Upper lobe of left lung (tissue), 4 donors: ENCODE results near the gene REG1B.

Experiments used
- POLR2A ChIP-seq, 4 donors: fragments of 450-650 bp; IDR thresholded peaks; one replicate each; pipeline ENCODE4 v1.5.1; 2016 to 2017; ENCODE audit warnings: antibody characterized with exemption in 4 of 4, mild to moderate bottlenecking in 2 of 4
- POLR2AphosphoS5 ChIP-seq, 2 donors: sonication (generic); formaldehyde crosslinking; IDR thresholded peaks; one replicate each; pipeline ENCODE4 v1.5.1; 2017; ENCODE audit warnings: antibody characterized with exemption in 2 of 2
- TF ChIP-seq, protein P1 (sequence below), 6 experiments: fragments of 450-650 bp in 4 of 6; fragments of 200-600 bp in 2 of 6; sonication (generic) in 2 of 6; IDR thresholded peaks; one replicate each; pipeline ENCODE4 v1.5.1; 2016 to 2019; ENCODE audit warnings: antibody characterized with exemption in 6 of 6

DNA sequence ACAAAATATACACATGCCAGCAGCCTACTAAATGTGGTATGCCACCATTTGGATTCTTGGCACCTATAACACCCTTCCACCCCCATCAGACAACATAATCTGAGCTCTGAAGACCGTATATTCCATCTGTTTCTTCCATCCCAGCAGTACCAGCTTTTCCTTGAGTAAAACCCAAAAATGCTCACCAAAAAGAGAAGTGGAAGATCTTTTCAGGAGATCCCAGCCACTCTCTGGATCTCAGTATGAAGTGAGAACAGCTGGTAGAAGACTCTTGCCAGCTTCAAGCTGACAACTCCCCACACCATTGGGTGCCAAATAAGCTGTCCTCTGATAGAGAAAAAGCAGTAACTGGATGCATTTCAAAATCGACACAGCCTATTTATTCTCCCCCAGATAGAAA, 22.6 kb downstream of the REG1B start:
- TF ChIP-seq, protein P1, sequence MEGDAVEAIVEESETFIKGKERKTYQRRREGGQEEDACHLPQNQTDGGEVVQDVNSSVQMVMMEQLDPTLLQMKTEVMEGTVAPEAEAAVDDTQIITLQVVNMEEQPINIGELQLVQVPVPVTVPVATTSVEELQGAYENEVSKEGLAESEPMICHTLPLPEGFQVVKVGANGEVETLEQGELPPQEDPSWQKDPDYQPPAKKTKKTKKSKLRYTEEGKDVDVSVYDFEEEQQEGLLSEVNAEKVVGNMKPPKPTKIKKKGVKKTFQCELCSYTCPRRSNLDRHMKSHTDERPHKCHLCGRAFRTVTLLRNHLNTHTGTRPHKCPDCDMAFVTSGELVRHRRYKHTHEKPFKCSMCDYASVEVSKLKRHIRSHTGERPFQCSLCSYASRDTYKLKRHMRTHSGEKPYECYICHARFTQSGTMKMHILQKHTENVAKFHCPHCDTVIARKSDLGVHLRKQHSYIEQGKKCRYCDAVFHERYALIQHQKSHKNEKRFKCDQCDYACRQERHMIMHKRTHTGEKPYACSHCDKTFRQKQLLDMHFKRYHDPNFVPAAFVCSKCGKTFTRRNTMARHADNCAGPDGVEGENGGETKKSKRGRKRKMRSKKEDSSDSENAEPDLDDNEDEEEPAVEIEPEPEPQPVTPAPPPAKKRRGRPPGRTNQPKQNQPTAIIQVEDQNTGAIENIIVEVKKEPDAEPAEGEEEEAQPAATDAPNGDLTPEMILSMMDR (IDR thresholded peaks at IDR 0.05), result no peak
- no peak for TF ChIP-seq POLR2A (IDR thresholded peaks at IDR 0.05)
- TF ChIP-seq POLR2AphosphoS5 (IDR thresholded peaks at IDR 0.05), result no peak
